ENCODE data around the gene HPGDS.
"Not testable (repeated sequence)": the region's sequence is repeated elsewhere in the genome, so short reads cannot be mapped to it uniquely, and the experiment has no call there.

HPGDS gene

GRCh38 chr4:94357624-94358023 is 15.0 kb upstream of the HPGDS start:
- DNase-seq (ENCODE audit: low read depth) = no peak

- no peak for DNase-seq (ENCODE audit: low read depth)
Observed at GRCh38 chr4:94356444-94356843, 13.8 kb upstream of the HPGDS start.

GRCh38 chr4:94354474-94354896 is 11.8 kb upstream of the HPGDS start:
- no peak for DNase-seq (ENCODE audit: low read depth)

- no peak for DNase-seq (ENCODE audit: low read depth)
Observed at GRCh38 chr4:94352996-94353395, 10.4 kb upstream of the HPGDS start.

GRCh38 chr4:94352163-94352562 is 9.5 kb upstream of the HPGDS start:
- no peak for DNase-seq (ENCODE audit: low read depth)

GRCh38 chr4:94351319-94351718 is 8.7 kb upstream of the HPGDS start:
- no peak for DNase-seq (ENCODE audit: low read depth)

- DNase-seq (ENCODE audit: low read depth) = no peak
Observed at GRCh38 chr4:94350095-94350494, 7.5 kb upstream of the HPGDS start.

- DNase-seq (ENCODE audit: low read depth) = no peak
Observed at GRCh38 chr4:94349193-94349592, 6.6 kb upstream of the HPGDS start.

GRCh38 chr4:94348666-94349065 is 6.0 kb upstream of the HPGDS start:
- no peak for DNase-seq (ENCODE audit: low read depth)

GRCh38 chr4:94346541-94346940 is 3.9 kb upstream of the HPGDS start:
- DNase-seq (ENCODE audit: low read depth) = no peak

GRCh38 chr4:94345969-94346368 is 3.3 kb upstream of the HPGDS start:
- DNase-seq (ENCODE audit: low read depth) = no peak

- no peak for DNase-seq (ENCODE audit: low read depth)
Observed at GRCh38 chr4:94345266-94345665, 2.6 kb upstream of the HPGDS start.

- no peak for DNase-seq (ENCODE audit: low read depth)
Observed at GRCh38 chr4:94344457-94344856, 1.8 kb upstream of the HPGDS start.

GRCh38 chr4:94341481-94342370 is 910 bp downstream of the HPGDS start:
- DNase-seq (ENCODE audit: low read depth) = no peak

GRCh38 chr4:94339779-94340178 is 2.9 kb downstream of the HPGDS start:
- no peak for DNase-seq (ENCODE audit: low read depth)

GRCh38 chr4:94338681-94339351 is 3.8 kb downstream of the HPGDS start:
- DNase-seq (ENCODE audit: low read depth) = no peak

GRCh38 chr4:94336791-94337190 is 5.8 kb downstream of the HPGDS start:
- not testable (repeated sequence) for DNase-seq (ENCODE audit: low read depth)

GRCh38 chr4:94336303-94336702 is 6.3 kb downstream of the HPGDS start:
- no peak for DNase-seq (ENCODE audit: low read depth)

- no peak for DNase-seq (ENCODE audit: low read depth)
Observed at GRCh38 chr4:94334962-94335361, 7.7 kb downstream of the HPGDS start.

- DNase-seq (ENCODE audit: low read depth) = no peak
Observed at GRCh38 chr4:94334476-94334875, 8.2 kb downstream of the HPGDS start.

- DNase-seq (ENCODE audit: low read depth) = no peak
Observed at GRCh38 chr4:94333866-94334265, 8.8 kb downstream of the HPGDS start.

- DNase-seq (ENCODE audit: low read depth) = no peak
Observed at GRCh38 chr4:94332983-94333590, 9.5 kb downstream of the HPGDS start.

- no peak for DNase-seq (ENCODE audit: low read depth)
Observed at GRCh38 chr4:94329933-94330332, 12.7 kb downstream of the HPGDS start.
